AG04449 (cell line): Measurements from ENCODE around the gene GUCY2D.
"Not testable (repeated sequence)": the region's sequence is repeated elsewhere in the genome, so short reads cannot be mapped to it uniquely, and the experiment has no call there.

Experiments
- CTCF ChIA-PET: fragments of 350-600 bp; formaldehyde crosslinking; extraction: SDS; loops from one replicate; lab custom pipeline; 2021; ENCODE audit warnings: antibody characterized with exemption; lab: Yijun Ruan, JAX
- POLR2A ChIA-PET: fragments of 400-600, 350-600 bp; formaldehyde crosslinking; extraction: SDS; loops from one replicate; lab custom pipeline; 2020; ENCODE audit warnings: antibody characterized with exemption, inconsistent platforms; lab: Yijun Ruan, JAX
- DNase-seq: peaks from one replicate; pipeline ENCODE4 v3.0.0-alpha.2; 2010; ENCODE audit warnings: low read depth, low spot score
- H3K4me3 ChIP-seq: 2 replicates; pipeline ENCODE4 v1.5.1; 2011; ENCODE audit warnings: low read depth, mild to moderate bottlenecking, control low read depth, low read length
- TF ChIP-seq, protein P1 (sequence below): IDR thresholded peaks from one replicate; pipeline ENCODE4 v1.5.1; 2011; ENCODE audit warnings: mild to moderate bottlenecking, moderate library complexity, low read length, control low read depth, inconsistent platforms; ENCODE audit not compliant: insufficient read depth; ENCODE audit errors: missing control alignments

The GUCY2D gene

DNA sequence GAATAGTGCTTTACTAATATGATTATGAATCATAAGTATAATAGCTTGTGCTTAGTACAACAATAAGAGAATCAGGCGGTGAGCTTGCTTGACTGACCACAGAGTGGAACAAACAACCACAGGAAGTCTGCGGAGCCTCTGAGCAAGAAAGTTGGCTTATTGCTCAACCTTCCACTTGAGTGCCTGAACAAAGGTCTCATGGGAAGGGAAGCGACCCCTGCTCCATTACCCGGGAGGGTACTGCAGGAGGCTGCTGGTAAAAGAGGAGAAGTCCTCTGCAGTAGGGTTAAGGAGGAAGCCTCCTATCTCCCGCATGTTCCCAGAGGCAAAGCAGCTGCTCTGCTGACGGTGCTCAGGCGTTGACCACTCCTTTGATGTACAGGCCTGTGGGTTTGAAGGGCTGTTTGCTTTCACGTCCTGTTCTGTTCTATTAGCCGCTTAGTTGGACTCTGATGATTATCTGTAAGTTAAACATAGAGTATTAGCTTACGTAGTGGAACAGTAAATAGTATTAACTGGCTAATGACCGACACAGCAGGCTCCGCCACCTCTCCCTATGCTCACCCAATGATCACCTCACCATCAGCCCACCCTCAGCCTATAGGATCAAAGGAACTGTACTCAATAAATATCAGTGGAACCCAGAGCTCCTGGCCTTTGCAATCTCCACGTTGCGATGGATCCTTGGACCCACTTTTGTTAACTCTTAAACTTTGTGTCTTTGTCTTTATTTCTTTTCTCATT is 54.0 kb downstream of the GUCY2D start:
- ChIA-PET POLR2A (interaction anchor here (0.5 to 0.8 kb wide), 2 partner anchors 117 to 906 kb away, joined by 3 read pairs; no protein-coding TSS in a partner anchor), CTCF (interaction anchor here (0.7 to 12.4 kb wide), 34 partner anchors 10 to 541 kb away, joined by 3 to 233 read pairs (median 8); partner anchors contain the start of genes ALOX12B, ALOX15B, ALOXE3 and CNTROB)
- no peak overlapping the region for H3K4me3 ChIP-seq
- TF ChIP-seq, protein P1, sequence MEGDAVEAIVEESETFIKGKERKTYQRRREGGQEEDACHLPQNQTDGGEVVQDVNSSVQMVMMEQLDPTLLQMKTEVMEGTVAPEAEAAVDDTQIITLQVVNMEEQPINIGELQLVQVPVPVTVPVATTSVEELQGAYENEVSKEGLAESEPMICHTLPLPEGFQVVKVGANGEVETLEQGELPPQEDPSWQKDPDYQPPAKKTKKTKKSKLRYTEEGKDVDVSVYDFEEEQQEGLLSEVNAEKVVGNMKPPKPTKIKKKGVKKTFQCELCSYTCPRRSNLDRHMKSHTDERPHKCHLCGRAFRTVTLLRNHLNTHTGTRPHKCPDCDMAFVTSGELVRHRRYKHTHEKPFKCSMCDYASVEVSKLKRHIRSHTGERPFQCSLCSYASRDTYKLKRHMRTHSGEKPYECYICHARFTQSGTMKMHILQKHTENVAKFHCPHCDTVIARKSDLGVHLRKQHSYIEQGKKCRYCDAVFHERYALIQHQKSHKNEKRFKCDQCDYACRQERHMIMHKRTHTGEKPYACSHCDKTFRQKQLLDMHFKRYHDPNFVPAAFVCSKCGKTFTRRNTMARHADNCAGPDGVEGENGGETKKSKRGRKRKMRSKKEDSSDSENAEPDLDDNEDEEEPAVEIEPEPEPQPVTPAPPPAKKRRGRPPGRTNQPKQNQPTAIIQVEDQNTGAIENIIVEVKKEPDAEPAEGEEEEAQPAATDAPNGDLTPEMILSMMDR: no peak
- no peak for DNase-seq

DNA sequence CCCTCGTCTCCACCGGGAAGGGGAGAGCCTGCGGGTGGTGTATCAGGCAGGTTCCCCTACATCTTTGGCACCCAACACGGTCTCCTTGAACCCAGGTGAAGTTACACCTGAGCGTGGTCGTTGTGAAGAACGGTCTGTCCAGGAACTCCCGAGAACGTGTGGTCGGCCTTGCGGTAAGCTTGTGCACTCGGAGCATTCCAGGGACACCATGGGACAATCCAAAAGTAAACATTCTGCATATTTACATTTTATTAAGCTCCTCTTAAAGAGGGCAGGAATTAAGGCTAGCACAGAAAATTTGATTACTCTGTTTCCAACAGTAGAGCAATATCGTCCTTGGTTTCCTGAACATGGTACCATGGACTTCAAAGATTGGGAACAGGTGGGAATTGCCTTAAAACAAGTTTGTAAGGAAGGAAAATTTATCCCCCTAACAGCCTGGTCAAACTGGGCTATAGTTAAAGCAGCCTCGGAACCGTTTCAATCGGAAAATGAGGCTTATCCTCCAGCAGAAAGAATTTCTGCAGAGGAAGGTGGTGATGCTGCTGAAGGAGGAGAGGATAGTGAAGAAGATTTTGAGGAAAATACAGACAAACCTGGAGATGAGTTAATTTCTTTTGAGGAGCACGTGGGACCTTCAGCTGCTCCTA is 54.7 kb downstream of the GUCY2D start:
- ChIA-PET CTCF (interaction anchor here (0.7 to 12.4 kb wide), 64 partner anchors 8 to 1012 kb away, joined by 3 to 233 read pairs (median 5); partner anchors contain the start of genes ALOX12B, ALOX15B, ALOXE3 and CNTROB), POLR2A (interaction anchor here (0.8 kb wide), 1 partner anchor 116 kb away, joined by 3 read pairs; no protein-coding TSS in a partner anchor)
- TF ChIP-seq, protein P1: no peak
- DNase-seq: no peak
- no peak overlapping the region for H3K4me3 ChIP-seq

DNA sequence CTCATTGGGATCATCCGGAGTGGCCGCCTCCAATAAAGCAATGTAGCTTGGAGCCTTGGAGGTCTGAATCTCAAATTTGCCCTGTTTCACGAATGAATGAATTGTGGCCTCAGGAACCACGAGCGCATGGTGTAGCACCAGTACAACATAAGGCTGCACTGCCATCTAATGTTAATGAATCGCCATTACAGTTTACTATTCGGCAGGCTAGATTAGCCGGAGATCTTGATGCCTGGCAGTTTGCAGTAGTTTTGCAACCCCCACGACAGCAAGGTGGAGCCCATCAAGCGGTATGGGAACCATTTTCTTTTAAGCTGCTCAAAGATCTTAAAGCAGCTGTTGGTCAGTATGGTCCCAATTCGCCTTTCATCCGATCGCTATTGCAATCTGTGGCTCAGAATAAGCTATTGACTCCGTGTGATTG is 55.3 kb downstream of the GUCY2D start:
- ChIA-PET CTCF (interaction anchor here (0.8 to 12.4 kb wide), 69 partner anchors 8 to 1012 kb away, joined by 3 to 233 read pairs (median 4); partner anchors contain the start of genes ALOX12B, ALOX15B, ALOXE3 and CNTROB), POLR2A (no interaction called here)
- DNase-seq: no peak
- H3K4me3 ChIP-seq: no peak overlapping the region
- TF ChIP-seq, protein P1: peak; percentile 68

DNA sequence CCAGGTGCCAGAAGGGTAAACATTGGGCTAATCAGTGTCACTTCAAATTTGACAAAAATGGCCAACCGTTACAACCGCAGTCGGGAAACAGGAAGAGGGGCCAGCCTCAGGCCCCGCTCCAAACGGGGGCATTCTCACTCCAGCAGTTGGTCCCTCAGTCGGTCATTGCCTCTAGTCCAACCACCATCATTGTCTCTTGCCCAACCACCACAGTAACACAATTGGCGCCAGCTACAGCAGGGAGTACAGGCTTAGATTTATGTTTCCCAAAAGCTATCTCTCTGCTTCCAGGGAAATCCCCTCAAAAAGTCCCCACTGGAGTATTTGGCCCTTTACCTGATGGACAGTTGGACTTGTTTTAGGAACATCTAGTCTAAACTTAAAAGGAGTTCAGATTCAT is 56.7 kb downstream of the GUCY2D start:
- TF ChIP-seq, protein P1: no peak
- DNase-seq: no peak
- POLR2A ChIA-PET: no interaction called here

DNA sequence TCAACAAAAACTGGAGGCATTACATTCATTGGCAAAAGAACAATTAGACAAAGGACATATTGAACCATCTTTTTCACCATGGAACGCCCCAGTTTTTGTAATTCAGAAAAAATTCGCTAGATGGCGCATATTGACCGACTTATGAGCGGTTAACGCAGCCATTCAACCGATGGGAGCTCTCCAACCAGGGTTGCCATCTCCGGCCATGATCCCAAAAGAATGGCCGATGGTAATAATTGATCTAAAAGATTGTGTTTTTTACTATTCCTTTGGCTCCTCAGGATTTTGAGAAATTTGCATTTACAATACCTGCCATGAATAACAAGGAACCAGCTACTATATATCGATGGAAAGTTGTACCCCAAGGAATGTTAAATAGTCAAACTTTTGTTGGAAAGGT is 57.9 kb downstream of the GUCY2D start:
- ChIA-PET CTCF (interaction anchor here (0.6 to 12.4 kb wide), 48 partner anchors 8 to 834 kb away, joined by 3 to 233 read pairs (median 5); partner anchors contain the start of genes ALOX12B, ALOX15B, ALOXE3 and CYB5D1), POLR2A (no interaction called here)
- TF ChIP-seq, protein P1: peak; percentile 47
- DNase-seq: no peak
- H3K4me3 ChIP-seq: no peak overlapping the region

More for the DNA sequence above, 56.7 kb downstream of the GUCY2D start:
- H3K4me3 ChIP-seq: no peak overlapping the region
- CTCF ChIA-PET: interaction anchor here (0.8 to 12.4 kb wide), 27 partner anchors 14 to 727 kb away, joined by 3 to 233 read pairs (median 5); partner anchors contain the start of genes ALOX12B, ALOX15B, ALOXE3 and GUCY2D

DNA sequence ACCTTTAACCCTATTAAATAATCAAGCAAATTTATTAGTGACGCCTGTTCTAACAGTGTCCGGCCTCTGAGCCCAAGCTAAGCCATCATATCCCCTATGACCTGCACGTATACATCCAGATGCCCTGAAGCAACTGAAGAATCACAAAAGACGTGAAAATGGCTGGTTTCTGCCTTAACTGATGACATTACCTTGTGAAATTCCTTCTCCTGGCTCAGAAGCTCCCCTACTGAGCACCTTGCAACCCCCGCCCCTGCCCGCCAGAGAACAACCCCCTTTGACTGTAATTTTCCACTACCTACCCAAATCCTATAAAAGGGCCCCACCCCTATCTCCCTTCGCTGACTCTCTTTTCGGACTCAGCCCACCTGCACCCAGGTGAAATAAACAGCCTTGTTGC is 59.4 kb downstream of the GUCY2D start:
- CTCF ChIA-PET: interaction anchor here (0.6 to 12.4 kb wide), 30 partner anchors 11 to 935 kb away, joined by 3 to 233 read pairs (median 4); partner anchors contain the start of genes ALOX12B, ALOX15B, ALOXE3 and NAA38
- not testable (repeated sequence) for H3K4me3 ChIP-seq

More for the DNA sequence above, 59.4 kb downstream of the GUCY2D start:
- POLR2A ChIA-PET, DNase-seq: not testable (repeated sequence)
